Measurements from ENCODE around the gene PPP2R2D.

DNA sequence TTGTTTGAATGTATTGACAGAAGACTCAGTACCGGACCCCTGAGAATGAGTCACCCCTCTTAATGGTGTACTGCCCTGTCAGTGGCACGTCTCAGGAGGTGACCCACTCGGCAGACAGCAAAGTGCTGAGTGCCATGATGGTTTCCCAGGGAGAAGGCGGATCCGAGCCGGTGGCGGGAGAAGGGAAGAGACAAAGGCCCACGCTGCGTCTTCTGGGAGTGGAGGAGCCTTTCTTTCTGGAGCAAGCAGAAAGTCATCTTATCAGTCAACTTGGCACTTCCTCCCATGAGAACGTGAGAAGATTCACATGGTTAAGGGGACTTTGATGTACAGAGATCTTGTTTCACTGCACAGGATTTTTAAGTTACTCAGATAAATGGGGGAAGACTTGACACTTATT lies 14.6 kb upstream of the PPP2R2D start:
- TF ChIP-seq CTCF (IDR thresholded peaks at IDR 0.05) = no peak
- TF ChIP-seq POLR2A (IDR thresholded peaks at IDR 0.05) = no peak

Data from lower leg skin (tissue), 3 donors.